Lung (tissue), 12 donors: Measurements from ENCODE around the gene STK33. TPM values are rescaled to one million over a fixed set of nuclear protein-coding genes. Genes with fewer than 3 reads are reported as not detected.

Source experiments
- ATAC-seq: fragments of 200-7000 bp; cut with Tn5 transposase; one replicate; pipeline ENCODE4 v1.9.1; 2020; ENCODE audit warnings: moderate number of reproducible peaks; ENCODE audit not compliant: insufficient read depth, low FRiP score
- DNase-seq, 3 donors: peaks; one replicate each; pipeline ENCODE4 v3.0.0-alpha.2; 2013 to 2017
- H3K27ac ChIP-seq, 2 donors: one replicate each; pipeline ENCODE4 v1.5.1; 2013; ENCODE audit warnings: mild to moderate bottlenecking in 2 of 2, moderate library complexity in 2 of 2, control low read depth in 1 of 2, inconsistent platforms in 1 of 2, low read depth in 1 of 2, low read length in 1 of 2
- H3K27me3 ChIP-seq, 3 donors: one replicate each; pipeline ENCODE4 v1.5.1; 2013; ENCODE audit warnings: low read length in 2 of 3; ENCODE audit not compliant: control insufficient read depth in 3 of 3, insufficient read depth in 3 of 3
- H3K36me3 ChIP-seq, 4 donors: one replicate each; pipeline ENCODE4 v1.5.1; 2013; ENCODE audit warnings: low read length in 4 of 4, mild to moderate bottlenecking in 1 of 4, moderate library complexity in 1 of 4; ENCODE audit not compliant: control insufficient read depth in 4 of 4, insufficient read depth in 4 of 4
- H3K4me1 ChIP-seq, 5 donors: one replicate each; pipeline ENCODE4 v1.5.1; 2013; ENCODE audit warnings: low read length in 5 of 5, mild to moderate bottlenecking in 2 of 5, moderate library complexity in 1 of 5; ENCODE audit not compliant: control insufficient read depth in 5 of 5, insufficient read depth in 5 of 5
- H3K4me3 ChIP-seq: one replicate; pipeline ENCODE4 v1.5.1; 2013; ENCODE audit warnings: mild to moderate bottlenecking, control low read depth, moderate library complexity
- H3K9ac ChIP-seq, 2 donors: one replicate each; pipeline ENCODE4 v1.5.1; 2013; ENCODE audit warnings: low read length in 2 of 2, control low read depth in 1 of 2; ENCODE audit not compliant: insufficient read depth in 1 of 2
- H3K9me3 ChIP-seq, 4 donors: one replicate each; pipeline ENCODE4 v1.5.1; 2013; ENCODE audit warnings: low read length in 3 of 4, mild to moderate bottlenecking in 1 of 4, moderate library complexity in 1 of 4; ENCODE audit not compliant: control insufficient read depth in 4 of 4, insufficient read depth in 3 of 4
- CTCF ChIP-seq: IDR thresholded peaks from 2 replicates; pipeline ENCODE4 v1.5.1; 2012; ENCODE audit warnings: mild to moderate bottlenecking; ENCODE audit errors: control extremely low read depth, extremely low read depth
- WGBS, 2 donors: extraction: QIAGEN DNeasy Blood & Tissue Kit; methylation state at CpG; one replicate each; pipeline ENCODE4 v1.1.7; 2013; 5-methylcytosine and 5-hydroxymethylcytosine counted together
- polyA plus RNA-seq, 2 donors: library from polyadenylated mRNA; stranded (reverse); fragments of 200-250 nt; gene quantifications; one replicate each; pipeline ENCODE4 v1.2.1, GENCODE V29; 2013
- total RNA-seq, 2 donors: library from RNA; depleted of rRNA in 1 of 2; stranded (reverse); fragments of >200 nt in 1 of 2; gene quantifications; one replicate each; pipeline ENCODE4 v1.2.1, GENCODE V29; 2014 to 2021
- donor health status: control.
- donor health status: control.
- donor health status: Bipolar disorder and iron deficiency.
- donor health status: healthy.
- donor health status: DM: yes; HTN: yes; CAD: no.

Gene STK33
- total and polyA plus RNA-seq, 4 donors = 9.5 to 36.5 (median 20.4) TPM

DNA sequence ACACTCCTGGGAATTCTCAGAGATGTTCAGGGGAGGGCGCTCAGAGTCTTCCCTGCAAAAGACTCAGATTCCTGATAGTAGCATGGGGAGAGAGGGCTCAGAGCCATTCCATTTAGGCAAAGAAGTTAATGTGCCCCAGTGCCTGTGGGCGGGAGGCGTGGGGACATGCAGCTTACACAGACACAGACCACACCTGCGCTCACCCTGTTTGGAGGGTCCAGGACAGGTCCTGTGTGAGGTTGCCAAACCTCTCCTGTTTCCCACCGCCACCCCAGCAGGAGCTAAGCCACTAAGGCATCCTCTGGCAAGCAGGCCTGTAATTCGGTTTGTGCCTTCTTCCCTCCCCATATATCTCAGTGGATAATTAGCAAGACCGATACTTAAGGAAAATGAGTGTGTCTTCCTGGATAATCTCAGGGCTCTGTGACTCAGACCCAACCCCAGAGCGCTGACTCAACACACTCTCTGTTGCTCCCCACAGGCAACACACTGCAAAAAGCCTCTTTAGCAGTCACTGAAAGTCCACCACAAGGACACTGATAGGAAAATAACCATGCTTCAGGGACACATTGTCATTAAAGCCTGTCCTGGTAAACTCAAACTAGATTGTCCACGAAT lies 211.5 kb downstream of the STK33 start:
- DNase-seq = no peak
- ATAC-seq = no peak
- H3K4me3 ChIP-seq = no peak overlapping the region
- 93 to 94% methylated on average over 9 of the region's 9 CpGs for WGBS, 2 donors
- no peaks in the 10 kb centered on the region for H3K9me3 ChIP-seq
- H3K9ac ChIP-seq = no peak overlapping the region
- H3K27ac ChIP-seq = no peak overlapping the region
- H3K27me3 ChIP-seq = no peaks in the 10 kb centered on the region
- H3K4me1 ChIP-seq = peaks cover 0 to 7% (median 0%) of the 10 kb centered on the region in 5 donors
- TF ChIP-seq CTCF = no peak
- H3K36me3 ChIP-seq = no peaks in the 10 kb centered on the region

GRCh38 chr11:8381871-8382396 lies 212.1 kb downstream of the STK33 start:
- Histone ChIP-seq H3K27me3 (no peaks in the 10 kb centered on the region), H3K4me3 (no peak overlapping the region), H3K4me1 (peaks cover 0 to 4% (median 0%) of the 10 kb centered on the region in 5 donors), H3K27ac (no peak overlapping the region), H3K9ac (no peak overlapping the region), H3K9me3 (no peaks in the 10 kb centered on the region), H3K36me3 (no peaks in the 10 kb centered on the region)
- ATAC-seq (no peak), DNase-seq (no peak)
- no peak for TF ChIP-seq CTCF
- WGBS, 2 donors = 86 to 91% methylated on average over 13 of the region's 13 CpGs

- Histone ChIP-seq H3K36me3 (no peaks in the 10 kb centered on the region), H3K4me3 (no peak overlapping the region), H3K9ac (no peak overlapping the region), H3K27ac (no peak overlapping the region), H3K4me1 (peaks cover 0 to 4% (median 0%) of the 10 kb centered on the region in 5 donors), H3K27me3 (no peaks in the 10 kb centered on the region), H3K9me3 (no peaks in the 10 kb centered on the region)
- 85 to 92% methylated on average over 6 of the region's 6 CpGs for WGBS, 2 donors
- ATAC-seq (no peak), DNase-seq (no peak)
- no peak for TF ChIP-seq CTCF
These were observed 212.7 kb downstream of the STK33 start for GRCh38 chr11:8381343-8381742.

- Histone ChIP-seq H3K9ac (no peak overlapping the region), H3K9me3 (no peaks in the 10 kb centered on the region), H3K4me3 (no peak overlapping the region), H3K36me3 (no peaks in the 10 kb centered on the region), H3K4me1 (no peaks in the 10 kb centered on the region), H3K27ac (no peak overlapping the region), H3K27me3 (no peaks in the 10 kb centered on the region)
- DNase-seq (no peak), ATAC-seq (no peak)
- TF ChIP-seq CTCF = no peak
- 67 to 69% methylated on average over 4 of the region's 4 CpGs for WGBS, 2 donors
These were observed 218.1 kb downstream of the STK33 start for GRCh38 chr11:8375932-8376331.
